ENCODE results near the gene SUMO4.

Gene SUMO4

DNA sequence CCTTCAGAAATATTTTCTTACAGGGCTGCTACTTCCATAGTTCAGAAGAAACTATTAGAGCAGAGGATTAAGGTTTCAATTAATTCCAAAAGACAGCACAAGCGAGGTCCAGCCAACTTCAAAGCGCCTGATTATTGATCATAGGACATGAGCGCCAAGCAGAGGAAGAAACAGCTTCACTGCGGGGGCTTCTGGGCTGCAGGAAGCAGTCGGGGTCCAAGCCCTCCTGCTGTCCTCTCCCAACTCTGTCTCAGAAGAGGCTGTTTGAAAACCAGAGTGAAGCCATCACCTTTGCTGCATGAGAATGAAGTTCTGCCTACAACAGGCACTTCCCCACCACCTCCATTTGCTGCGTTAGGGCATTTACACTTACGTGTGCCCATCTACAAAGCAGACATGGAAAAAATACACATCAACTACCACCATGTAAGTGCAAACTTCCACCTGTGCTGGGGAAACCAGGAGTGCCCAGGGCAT, 23.9 kb downstream of the SUMO4 start:
- POLR2A ChIA-PET, result interaction anchor here (1.3 kb wide), 1 partner anchor 107 kb away, joined by 3 read pairs; the partner anchor contains the start of gene TAB2
- no peak for TF ChIP-seq SUZ12 (IDR thresholded peaks at IDR 0.05)
- TF ChIP-seq FOXA1 (IDR thresholded peaks at IDR 0.05), result no peak
- no peak for TF ChIP-seq CTBP1 (IDR thresholded peaks at IDR 0.05; ENCODE audit: borderline replicate concordance)
- TF ChIP-seq FOXM1 (IDR thresholded peaks at IDR 0.05; ENCODE audit: borderline replicate concordance), result no peak
- no peak for TF ChIP-seq ELF4 (IDR thresholded peaks at IDR 0.05)
- TF ChIP-seq, protein P1, sequence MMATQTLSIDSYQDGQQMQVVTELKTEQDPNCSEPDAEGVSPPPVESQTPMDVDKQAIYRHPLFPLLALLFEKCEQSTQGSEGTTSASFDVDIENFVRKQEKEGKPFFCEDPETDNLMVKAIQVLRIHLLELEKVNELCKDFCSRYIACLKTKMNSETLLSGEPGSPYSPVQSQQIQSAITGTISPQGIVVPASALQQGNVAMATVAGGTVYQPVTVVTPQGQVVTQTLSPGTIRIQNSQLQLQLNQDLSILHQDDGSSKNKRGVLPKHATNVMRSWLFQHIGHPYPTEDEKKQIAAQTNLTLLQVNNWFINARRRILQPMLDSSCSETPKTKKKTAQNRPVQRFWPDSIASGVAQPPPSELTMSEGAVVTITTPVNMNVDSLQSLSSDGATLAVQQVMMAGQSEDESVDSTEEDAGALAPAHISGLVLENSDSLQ (IDR thresholded peaks at IDR 0.05), result no peak
- CTCF ChIA-PET, result interaction anchor here (0.6 to 1.3 kb wide), 3 partner anchors 8 to 147 kb away, joined by 3 to 5 read pairs (median 3); no protein-coding TSS in a partner anchor
- no peak for DNase-seq (ENCODE audit: extremely low spot score)

DNA sequence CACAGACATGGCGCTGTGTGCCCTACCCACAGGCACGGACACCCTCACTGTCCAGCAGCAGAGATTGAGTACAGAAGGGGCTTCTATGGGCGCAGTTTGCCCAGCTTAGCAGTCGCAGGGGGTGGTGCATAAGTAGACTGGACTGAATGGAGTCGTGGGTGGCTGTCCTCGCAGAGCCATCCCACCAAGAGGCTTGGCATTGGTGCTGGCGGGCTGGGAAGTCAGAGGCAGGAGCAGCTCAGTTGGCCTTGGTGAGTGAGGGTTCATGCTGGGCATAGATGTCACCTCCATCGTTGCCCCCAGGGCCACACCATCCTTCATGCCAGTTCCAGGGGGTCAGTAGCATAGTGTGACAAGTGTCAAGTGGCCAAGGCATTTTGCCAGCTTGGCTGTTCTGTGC, 25.2 kb downstream of the SUMO4 start:
- CTCF ChIA-PET, result no interaction called here
- DNase-seq (ENCODE audit: extremely low spot score), result no peak
- TF ChIP-seq TARDBP (IDR thresholded peaks at IDR 0.05), result no peak
- POLR2A ChIA-PET, result no interaction called here

DNA sequence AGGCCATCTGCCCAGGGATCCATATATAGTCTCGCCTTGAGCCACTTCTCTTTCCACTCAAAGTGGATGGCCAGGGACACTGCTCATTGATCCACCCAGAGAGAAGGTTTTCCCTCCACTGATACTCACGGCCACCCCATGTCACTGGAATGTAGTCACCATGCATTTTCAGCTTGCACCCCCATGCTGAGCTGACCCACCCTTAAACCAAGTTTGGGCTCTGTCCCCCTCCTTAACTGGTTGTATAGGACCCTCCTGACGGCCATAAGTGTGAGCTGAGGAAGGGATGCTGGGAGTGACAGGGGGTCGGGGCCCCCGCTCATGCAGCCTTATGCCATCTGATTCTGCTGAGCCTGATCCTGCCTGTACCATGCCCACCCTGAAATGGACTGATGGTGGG, 25.7 kb downstream of the SUMO4 start:
- CTCF ChIA-PET, result no interaction called here
- POLR2A ChIA-PET, result no interaction called here
- no peak for TF ChIP-seq NFRKB (IDR thresholded peaks at IDR 0.05)
- no peak for TF ChIP-seq FOXK2 (IDR thresholded peaks at IDR 0.05)
- no peak for TF ChIP-seq ARNT (IDR thresholded peaks at IDR 0.05)
- no peak for TF ChIP-seq BHLHE40 (IDR thresholded peaks at IDR 0.05; ENCODE audit: borderline replicate concordance)
- no peak for TF ChIP-seq CTBP1 (IDR thresholded peaks at IDR 0.05; ENCODE audit: borderline replicate concordance)
- TF ChIP-seq SUZ12 (IDR thresholded peaks at IDR 0.05), result no peak
- no peak for TF ChIP-seq ZNF384 (IDR thresholded peaks at IDR 0.05)
- no peak for TF ChIP-seq SP1 (IDR thresholded peaks at IDR 0.05)
- no peak for TF ChIP-seq LEF1 (IDR thresholded peaks at IDR 0.05; ENCODE audit: borderline replicate concordance)
- no peak for TF ChIP-seq L3MBTL2 (conservative IDR thresholded peaks at IDR 0.05)
- TF ChIP-seq ELF4 (IDR thresholded peaks at IDR 0.05), result no peak
- no peak for TF ChIP-seq TARDBP (IDR thresholded peaks at IDR 0.05)
- no peak for TF ChIP-seq FOXM1 (IDR thresholded peaks at IDR 0.05; ENCODE audit: borderline replicate concordance)
- no peak for TF ChIP-seq HDGF (IDR thresholded peaks at IDR 0.05; ENCODE audit: borderline replicate concordance)
- TF ChIP-seq FOXA1 (IDR thresholded peaks at IDR 0.05), result no peak
- TF ChIP-seq, protein P1 (IDR thresholded peaks at IDR 0.05), result no peak

DNA sequence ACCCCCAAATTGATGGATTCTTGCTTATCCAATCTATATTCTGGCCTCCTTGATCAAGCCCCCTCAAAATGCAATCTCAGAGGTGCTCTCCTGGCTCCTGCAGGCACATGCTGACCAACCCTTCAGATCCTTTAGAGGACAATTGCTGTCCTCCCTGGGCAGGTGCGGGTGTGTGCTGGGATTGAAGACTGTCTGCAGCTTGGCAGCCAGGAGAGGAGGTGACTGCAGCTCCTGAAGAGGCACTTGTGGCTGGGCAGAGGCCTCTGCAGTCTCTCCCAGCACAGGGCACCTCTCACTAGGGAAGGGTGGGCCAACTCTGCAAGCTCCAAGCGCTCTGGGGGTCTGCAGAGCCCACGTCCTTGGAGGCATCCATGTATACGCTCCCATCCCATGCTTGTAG, 28.5 kb downstream of the SUMO4 start:
- no peak for DNase-seq (ENCODE audit: extremely low spot score)
- ChIA-PET CTCF (no interaction called here), POLR2A (no interaction called here)

More for the DNA sequence above, 25.7 kb downstream of the SUMO4 start:
- no peak for DNase-seq (ENCODE audit: extremely low spot score)

DNA sequence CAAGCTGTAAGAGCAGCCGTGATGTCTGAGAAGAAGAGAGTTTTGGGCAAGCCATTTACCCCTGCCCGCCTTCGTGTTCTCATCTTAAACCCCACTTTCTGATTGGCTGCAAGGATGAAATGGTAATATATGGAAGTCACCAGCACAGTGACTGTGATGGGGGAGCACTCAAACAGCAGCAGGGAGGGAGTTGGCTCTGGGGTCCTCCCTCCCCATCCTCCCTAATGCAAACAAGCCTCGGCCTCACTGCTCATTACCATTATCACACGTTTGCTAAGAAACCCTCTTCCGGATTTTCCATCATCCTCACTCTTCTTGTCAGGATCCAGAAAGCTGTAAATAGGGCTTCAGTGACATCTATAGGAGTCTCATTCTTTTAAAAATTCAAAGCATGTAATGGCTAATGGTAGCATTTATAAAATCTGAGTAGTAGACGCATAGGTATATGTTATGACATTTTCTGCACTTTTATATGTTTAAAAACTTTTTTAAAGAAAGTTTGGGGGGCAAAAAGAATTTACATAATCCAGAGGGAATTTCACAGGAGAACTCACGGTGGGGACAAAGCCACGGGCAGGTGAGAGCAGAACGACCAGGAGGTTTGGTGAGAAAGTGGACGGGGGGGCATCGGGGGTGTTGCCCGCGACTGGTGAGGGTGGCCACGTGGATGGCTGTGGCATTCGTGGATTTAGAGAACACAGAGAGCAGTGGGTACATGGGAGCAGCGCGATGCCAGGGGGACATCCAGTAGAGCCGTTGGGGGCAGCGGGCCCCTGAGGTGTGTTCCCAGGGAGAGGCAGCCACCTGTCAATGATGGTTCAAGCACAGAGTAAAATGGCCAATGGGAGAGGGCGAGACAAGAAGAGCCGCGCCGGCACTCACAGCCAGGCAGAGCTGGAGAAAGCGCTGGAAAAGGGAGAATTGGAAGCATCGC, 29.6 kb downstream of the SUMO4 start:
- ChIA-PET CTCF (no interaction called here), POLR2A (no interaction called here)
- TF ChIP-seq HDGF (IDR thresholded peaks at IDR 0.05; ENCODE audit: borderline replicate concordance), result no peak
- TF ChIP-seq LEF1 (IDR thresholded peaks at IDR 0.05; ENCODE audit: borderline replicate concordance), result no peak
- TF ChIP-seq, protein P1 (IDR thresholded peaks at IDR 0.05), result no peak
- TF ChIP-seq NFRKB (IDR thresholded peaks at IDR 0.05), result no peak
- TF ChIP-seq SUZ12 (IDR thresholded peaks at IDR 0.05), result no peak
- no peak for TF ChIP-seq SP1 (IDR thresholded peaks at IDR 0.05)
- no peak for TF ChIP-seq ARNT (IDR thresholded peaks at IDR 0.05)
- no peak for TF ChIP-seq BHLHE40 (IDR thresholded peaks at IDR 0.05; ENCODE audit: borderline replicate concordance)
- no peak for DNase-seq (ENCODE audit: extremely low spot score)

More for the DNA sequence above, 28.5 kb downstream of the SUMO4 start:
- TF ChIP-seq FOXK2 (IDR thresholded peaks at IDR 0.05) (no peak), FOXA1 (IDR thresholded peaks at IDR 0.05) (no peak), BHLHE40 (IDR thresholded peaks at IDR 0.05; ENCODE audit: borderline replicate concordance) (no peak), HDGF (IDR thresholded peaks at IDR 0.05; ENCODE audit: borderline replicate concordance) (no peak), TARDBP (IDR thresholded peaks at IDR 0.05) (no peak)
- TF ChIP-seq, protein P1 (IDR thresholded peaks at IDR 0.05), result no peak

Measured in HEK293T (cell line).